Activated CD8-positive, alpha-beta T cell treated with anti-CD3 and anti-CD28 coated beads for 36 hours (primary cell): ENCODE data around the gene CD48. TPM values are rescaled to one million over a fixed set of nuclear protein-coding genes. Genes with fewer than 3 reads are reported as not detected.
A peak's percentile ranks its signal among the peaks of the same experiment; 100 is the strongest.

Source experiments
- ATAC-seq: fragments of 200-7000 bp; cut with Tn5 transposase; one replicate; pipeline ENCODE4 v1.10.0; 2021; ENCODE audit warnings: mild to moderate bottlenecking, moderate library complexity
- CTCF ChIA-PET: fragments of 350-600 bp; sonication (Branson Sonifier 250); formaldehyde crosslinking; loops from one replicate; lab custom pipeline; 2021; ENCODE audit warnings: antibody characterized with exemption; lab: Charles Lee
- POLR2A ChIA-PET: fragments of 350-600 bp; sonication (Branson Sonifier 250); formaldehyde crosslinking; loops from one replicate; lab custom pipeline; 2021; ENCODE audit warnings: antibody characterized with exemption; lab: Charles Lee
- DNase-seq: peaks from one replicate; pipeline ENCODE4 v3.0.0-alpha.2; 2020
- H3K27ac Mint-ChIP-seq: one replicate; pipeline ENCODE4 v1.8.0; 2021; ENCODE audit warnings: mild to moderate bottlenecking, mixed read lengths
- H3K27me3 Mint-ChIP-seq: one replicate; pipeline ENCODE4 v1.8.0; 2021; ENCODE audit warnings: mixed read lengths
- H3K36me3 Mint-ChIP-seq: one replicate; pipeline ENCODE4 v1.8.0; 2021; ENCODE audit warnings: low read depth, mixed read lengths
- H3K4me1 Mint-ChIP-seq: one replicate; pipeline ENCODE4 v1.8.0; 2021; ENCODE audit warnings: low read depth, mixed read lengths
- H3K4me3 Mint-ChIP-seq: one replicate; pipeline ENCODE4 v1.8.0; 2021; ENCODE audit warnings: mild to moderate bottlenecking, moderate library complexity, mixed read lengths
- H3K9me3 Mint-ChIP-seq: one replicate; pipeline ENCODE4 v1.8.0; 2021; ENCODE audit warnings: mixed read lengths
- intact Hi-C: fragments of 100-400 bp; cut with micrococcal nuclease; formaldehyde crosslinking; loops from one replicate; pipeline ENCODE4 v1.10.0; 2022
- total RNA-seq, 2 experiments: library from RNA; stranded (reverse); gene quantifications; one replicate each; pipeline ENCODE4 v1.2.3, GENCODE V29; 2021
- TF ChIP-seq, protein P1 (sequence below): fragments of 200-600 bp; IDR thresholded peaks from one replicate; pipeline ENCODE4 v1.8.0; 2022; ENCODE audit warnings: antibody characterized with exemption, mild to moderate bottlenecking

Gene CD48
- total RNA-seq, 2 experiments from 2014 or later, result 379 to 388 TPM

DNA sequence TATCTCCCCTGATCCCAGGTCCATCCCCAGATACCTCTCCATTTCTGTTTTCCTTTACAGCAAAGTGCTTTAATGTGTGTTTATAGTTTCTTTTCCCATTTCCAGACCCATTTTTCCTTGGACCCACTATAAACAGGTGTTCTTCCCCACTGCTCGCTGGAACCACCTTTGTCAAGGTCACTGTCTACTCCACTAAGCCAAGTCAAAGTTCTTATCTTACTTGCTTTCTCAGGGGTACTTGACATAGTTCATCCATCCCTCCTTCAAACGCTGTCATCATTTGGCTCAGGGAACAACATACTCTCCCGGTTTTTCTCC, 73.1 kb downstream of the CD48 start:
- peaks cover 87% of the 10 kb centered on the region for H3K36me3 Mint-ChIP-seq
- ATAC-seq, result no peak
- intact Hi-C loops, result no loop called here

DNA sequence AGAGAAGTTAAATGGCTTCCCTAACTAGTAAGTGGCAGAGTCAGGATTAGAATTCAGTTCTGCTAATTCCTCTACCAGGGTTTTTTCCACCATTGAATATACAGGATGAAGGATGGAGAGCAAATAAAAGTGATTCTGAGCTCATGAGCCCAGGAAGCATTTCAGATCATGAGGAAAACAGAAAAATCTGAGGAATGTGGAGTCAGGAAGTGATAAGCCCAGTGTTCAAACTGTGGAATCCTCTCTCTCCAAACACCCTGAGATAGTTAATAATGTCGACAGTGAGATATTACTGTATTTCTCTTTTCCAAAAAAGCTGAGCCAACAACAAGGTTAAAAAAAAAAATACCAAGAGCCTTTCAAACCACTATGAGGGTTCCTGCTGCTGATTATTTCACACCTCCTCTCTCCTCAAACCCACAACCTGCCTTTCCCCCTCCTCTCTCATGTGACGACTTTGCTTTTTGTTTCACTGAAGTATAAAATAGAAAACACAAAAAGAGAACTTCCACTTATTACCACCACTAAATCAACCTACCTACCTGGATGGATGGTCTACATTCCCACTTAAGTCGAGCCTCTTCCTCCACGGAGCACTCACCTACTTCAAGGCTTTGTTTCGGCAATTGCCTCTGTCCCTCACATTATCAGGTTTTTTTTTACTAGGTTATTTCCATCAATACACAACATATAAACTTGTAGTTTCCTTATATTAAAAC, 73.6 kb downstream of the CD48 start:
- TF ChIP-seq, protein P1, sequence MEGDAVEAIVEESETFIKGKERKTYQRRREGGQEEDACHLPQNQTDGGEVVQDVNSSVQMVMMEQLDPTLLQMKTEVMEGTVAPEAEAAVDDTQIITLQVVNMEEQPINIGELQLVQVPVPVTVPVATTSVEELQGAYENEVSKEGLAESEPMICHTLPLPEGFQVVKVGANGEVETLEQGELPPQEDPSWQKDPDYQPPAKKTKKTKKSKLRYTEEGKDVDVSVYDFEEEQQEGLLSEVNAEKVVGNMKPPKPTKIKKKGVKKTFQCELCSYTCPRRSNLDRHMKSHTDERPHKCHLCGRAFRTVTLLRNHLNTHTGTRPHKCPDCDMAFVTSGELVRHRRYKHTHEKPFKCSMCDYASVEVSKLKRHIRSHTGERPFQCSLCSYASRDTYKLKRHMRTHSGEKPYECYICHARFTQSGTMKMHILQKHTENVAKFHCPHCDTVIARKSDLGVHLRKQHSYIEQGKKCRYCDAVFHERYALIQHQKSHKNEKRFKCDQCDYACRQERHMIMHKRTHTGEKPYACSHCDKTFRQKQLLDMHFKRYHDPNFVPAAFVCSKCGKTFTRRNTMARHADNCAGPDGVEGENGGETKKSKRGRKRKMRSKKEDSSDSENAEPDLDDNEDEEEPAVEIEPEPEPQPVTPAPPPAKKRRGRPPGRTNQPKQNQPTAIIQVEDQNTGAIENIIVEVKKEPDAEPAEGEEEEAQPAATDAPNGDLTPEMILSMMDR, result no peak
- Mint-ChIP-seq H3K27me3 (no peaks in the 10 kb centered on the region), H3K27ac (peak overlapping the region; percentile 98), H3K4me1 (peaks cover 92% of the 10 kb centered on the region), H3K9me3 (no peaks in the 10 kb centered on the region), H3K4me3 (peak overlapping the region; percentile 74), H3K36me3 (peaks cover 87% of the 10 kb centered on the region)
- ChIA-PET POLR2A (interaction anchor here (0.6 to 1.2 kb wide), 4 partner anchors 9 to 117 kb away, joined by 3 to 7 read pairs (median 3); no protein-coding TSS in a partner anchor), CTCF (interaction anchor here (0.6 to 1.2 kb wide), 4 partner anchors 8 to 200 kb away, joined by 3 to 6 read pairs (median 4); no protein-coding TSS in a partner anchor)
- intact Hi-C loops, result no loop called here
- peak; percentile 77 for DNase-seq
- peak; percentile 37 for ATAC-seq

More for the DNA sequence above, 73.1 kb downstream of the CD48 start:
- peak overlapping the region; percentile 98 for H3K27ac Mint-ChIP-seq
- POLR2A ChIA-PET, result interaction anchor here (0.6 to 1.2 kb wide), 3 partner anchors 10 to 117 kb away, joined by 3 to 7 read pairs (median 3); no protein-coding TSS in a partner anchor
- H3K4me1 Mint-ChIP-seq, result peaks cover 91% of the 10 kb centered on the region
- DNase-seq, result no peak
- CTCF ChIA-PET, result interaction anchor here (0.7 to 1.2 kb wide), 3 partner anchors 9 to 199 kb away, joined by 3 to 6 read pairs (median 3); no protein-coding TSS in a partner anchor
- H3K27me3 Mint-ChIP-seq, result no peaks in the 10 kb centered on the region
- H3K4me3 Mint-ChIP-seq, result peak overlapping the region; percentile 74
- TF ChIP-seq, protein P1, result no peak
- H3K9me3 Mint-ChIP-seq, result no peaks in the 10 kb centered on the region

GRCh38 chr1:160637065-160637464, 74.6 kb downstream of the CD48 start:
- ChIA-PET CTCF (interaction anchor here (0.6 to 1.2 kb wide), 3 partner anchors 7 to 201 kb away, joined by 3 to 6 read pairs (median 4); no protein-coding TSS in a partner anchor), POLR2A (interaction anchor here (0.9 to 1.2 kb wide), 3 partner anchors 8 to 71 kb away, joined by 3 to 7 read pairs (median 3); no protein-coding TSS in a partner anchor)
- H3K36me3 Mint-ChIP-seq, result peaks cover 86% of the 10 kb centered on the region
- ATAC-seq, result no peak
- TF ChIP-seq, protein P1, result no peak
- H3K27ac Mint-ChIP-seq, result peak overlapping the region; percentile 98
- intact Hi-C loops, result no loop called here
- no peak for DNase-seq
- peaks cover 91% of the 10 kb centered on the region for H3K4me1 Mint-ChIP-seq
- H3K27me3 Mint-ChIP-seq, result no peaks in the 10 kb centered on the region
- no peaks in the 10 kb centered on the region for H3K9me3 Mint-ChIP-seq
- H3K4me3 Mint-ChIP-seq, result peak overlapping the region; percentile 74

DNA sequence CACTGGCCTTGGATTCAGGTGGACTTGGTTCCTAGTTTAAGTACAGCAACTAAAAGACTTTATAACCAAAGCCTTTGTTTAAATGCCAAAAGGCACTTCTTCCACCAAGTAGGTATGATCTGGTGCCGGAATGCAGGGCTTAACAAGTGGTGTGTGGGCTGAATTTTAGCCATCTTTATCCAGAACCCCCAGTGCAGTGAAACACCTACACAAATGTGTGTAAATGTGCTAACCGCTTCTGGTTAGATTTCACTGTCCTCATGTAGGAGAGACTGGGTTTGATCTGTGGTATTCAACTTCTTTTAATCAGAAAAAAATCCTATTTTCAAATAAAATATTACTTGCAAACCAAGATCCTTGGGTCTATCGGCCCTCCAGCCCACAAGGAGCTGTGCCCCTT, 75.1 kb downstream of the CD48 start:
- POLR2A ChIA-PET, result interaction anchor here (0.9 kb wide), 1 partner anchor 10 kb away, joined by 3 read pairs; no protein-coding TSS in a partner anchor
- Mint-ChIP-seq H3K9me3 (no peaks in the 10 kb centered on the region), H3K4me3 (no peak overlapping the region), H3K4me1 (peaks cover 91% of the 10 kb centered on the region), H3K36me3 (peaks cover 91% of the 10 kb centered on the region), H3K27ac (peak overlapping the region; percentile 98), H3K27me3 (no peaks in the 10 kb centered on the region)
- no peak for DNase-seq
- TF ChIP-seq, protein P1, result no peak
- intact Hi-C loops, result no loop called here
- CTCF ChIA-PET, result no interaction called here
- no peak for ATAC-seq

DNA sequence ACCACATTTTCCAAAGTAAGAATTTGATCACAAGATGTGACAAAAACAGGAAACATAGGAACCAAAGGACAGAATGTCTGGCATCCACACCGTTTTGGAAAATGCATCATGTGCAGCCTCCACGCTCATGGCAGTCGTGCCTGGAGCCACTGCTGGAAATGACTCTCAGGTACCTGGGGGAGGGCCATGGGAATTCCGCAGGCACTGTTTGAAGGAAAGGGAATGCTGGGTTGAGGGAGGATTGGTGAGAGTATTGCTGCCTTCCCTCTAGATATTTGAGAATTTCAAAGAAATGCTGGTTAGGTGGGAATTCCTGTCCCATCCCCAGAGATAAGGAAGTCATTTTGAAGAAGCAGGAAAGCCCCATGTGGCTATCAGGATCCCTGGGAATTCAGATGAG, 75.5 kb downstream of the CD48 start:
- H3K4me3 Mint-ChIP-seq, result no peak overlapping the region
- intact Hi-C loops, result no loop called here
- ChIA-PET CTCF (no interaction called here), POLR2A (no interaction called here)
- no peak for ATAC-seq
- H3K9me3 Mint-ChIP-seq, result no peaks in the 10 kb centered on the region
- peaks cover 93% of the 10 kb centered on the region for H3K4me1 Mint-ChIP-seq
- no peaks in the 10 kb centered on the region for H3K27me3 Mint-ChIP-seq
- H3K27ac Mint-ChIP-seq, result peak overlapping the region; percentile 98
- no peak for DNase-seq
- TF ChIP-seq, protein P1, result no peak
- H3K36me3 Mint-ChIP-seq, result peaks cover 95% of the 10 kb centered on the region
